Ovary (tissue), 3 donors: Measurements from ENCODE around the gene PCDHGB6.

Experiments used
- POLR2A ChIP-seq: fragments of 450-650 bp; IDR thresholded peaks from one replicate; pipeline ENCODE4 v1.6.1; 2017; ENCODE audit warnings: antibody characterized with exemption, mild to moderate bottlenecking, moderate library complexity
- TF ChIP-seq, protein P1 (sequence below), 3 donors: fragments of 450-650 bp in 2 of 3; fragments of 200-600 bp in 1 of 3; IDR thresholded peaks; one replicate each; pipeline versions ENCODE4 v1.5.1 to v1.8.0; 2016 to 2022; ENCODE audit warnings: antibody characterized with exemption in 3 of 3, mild to moderate bottlenecking in 1 of 3
- donor health status: DM: no; HTN: no; CAD: no.

GRCh38 chr5:141403387-141403786 lies 4.4 kb upstream of the PCDHGB6 start:
- TF ChIP-seq, protein P1, sequence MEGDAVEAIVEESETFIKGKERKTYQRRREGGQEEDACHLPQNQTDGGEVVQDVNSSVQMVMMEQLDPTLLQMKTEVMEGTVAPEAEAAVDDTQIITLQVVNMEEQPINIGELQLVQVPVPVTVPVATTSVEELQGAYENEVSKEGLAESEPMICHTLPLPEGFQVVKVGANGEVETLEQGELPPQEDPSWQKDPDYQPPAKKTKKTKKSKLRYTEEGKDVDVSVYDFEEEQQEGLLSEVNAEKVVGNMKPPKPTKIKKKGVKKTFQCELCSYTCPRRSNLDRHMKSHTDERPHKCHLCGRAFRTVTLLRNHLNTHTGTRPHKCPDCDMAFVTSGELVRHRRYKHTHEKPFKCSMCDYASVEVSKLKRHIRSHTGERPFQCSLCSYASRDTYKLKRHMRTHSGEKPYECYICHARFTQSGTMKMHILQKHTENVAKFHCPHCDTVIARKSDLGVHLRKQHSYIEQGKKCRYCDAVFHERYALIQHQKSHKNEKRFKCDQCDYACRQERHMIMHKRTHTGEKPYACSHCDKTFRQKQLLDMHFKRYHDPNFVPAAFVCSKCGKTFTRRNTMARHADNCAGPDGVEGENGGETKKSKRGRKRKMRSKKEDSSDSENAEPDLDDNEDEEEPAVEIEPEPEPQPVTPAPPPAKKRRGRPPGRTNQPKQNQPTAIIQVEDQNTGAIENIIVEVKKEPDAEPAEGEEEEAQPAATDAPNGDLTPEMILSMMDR (IDR thresholded peaks at IDR 0.05): no peak
- TF ChIP-seq POLR2A: no peak
